IgD-negative memory B cell (primary cell): ENCODE data around the gene AKT3. TPM values are rescaled to one million over a fixed set of nuclear protein-coding genes. Genes with fewer than 3 reads are reported as not detected.

ENCODE experiments used
- H3K27ac Mint-ChIP-seq, 3 donors: one replicate each; pipeline ENCODE4 v1.8.0; 2020 to 2022; ENCODE audit warnings: mild to moderate bottlenecking in 3 of 3, mixed read lengths in 3 of 3, moderate library complexity in 1 of 3
- H3K27me3 Mint-ChIP-seq: one replicate; pipeline ENCODE4 v1.8.0; 2021; ENCODE audit warnings: mixed read lengths
- H3K36me3 Mint-ChIP-seq: one replicate; pipeline ENCODE4 v1.8.0; 2020; ENCODE audit warnings: mild to moderate bottlenecking, mixed read lengths
- H3K4me1 Mint-ChIP-seq, 3 donors: one replicate each; pipeline ENCODE4 v1.8.0; 2020 to 2022; ENCODE audit warnings: mixed read lengths in 3 of 3, mild to moderate bottlenecking in 1 of 3
- H3K4me3 Mint-ChIP-seq, 4 donors: one replicate each; pipeline ENCODE4 v1.8.0; 2020 to 2022; ENCODE audit warnings: mild to moderate bottlenecking in 4 of 4, mixed read lengths in 4 of 4, moderate library complexity in 3 of 4
- H3K9me3 Mint-ChIP-seq, 3 donors: one replicate each; pipeline ENCODE4 v1.8.0; 2020 to 2021; ENCODE audit warnings: mixed read lengths in 3 of 3, mild to moderate bottlenecking in 1 of 3
- polyA plus RNA-seq: library from polyadenylated mRNA; unstranded; fragments of 300-500 nt; fragmentation: Illumina TruSeq; gene quantifications from one replicate; pipeline ENCODE4 v1.2.3, GENCODE V29; 2021

The AKT3 gene
- polyA plus RNA-seq, 1 donor from 2014 or later = 1.0 TPM

DNA sequence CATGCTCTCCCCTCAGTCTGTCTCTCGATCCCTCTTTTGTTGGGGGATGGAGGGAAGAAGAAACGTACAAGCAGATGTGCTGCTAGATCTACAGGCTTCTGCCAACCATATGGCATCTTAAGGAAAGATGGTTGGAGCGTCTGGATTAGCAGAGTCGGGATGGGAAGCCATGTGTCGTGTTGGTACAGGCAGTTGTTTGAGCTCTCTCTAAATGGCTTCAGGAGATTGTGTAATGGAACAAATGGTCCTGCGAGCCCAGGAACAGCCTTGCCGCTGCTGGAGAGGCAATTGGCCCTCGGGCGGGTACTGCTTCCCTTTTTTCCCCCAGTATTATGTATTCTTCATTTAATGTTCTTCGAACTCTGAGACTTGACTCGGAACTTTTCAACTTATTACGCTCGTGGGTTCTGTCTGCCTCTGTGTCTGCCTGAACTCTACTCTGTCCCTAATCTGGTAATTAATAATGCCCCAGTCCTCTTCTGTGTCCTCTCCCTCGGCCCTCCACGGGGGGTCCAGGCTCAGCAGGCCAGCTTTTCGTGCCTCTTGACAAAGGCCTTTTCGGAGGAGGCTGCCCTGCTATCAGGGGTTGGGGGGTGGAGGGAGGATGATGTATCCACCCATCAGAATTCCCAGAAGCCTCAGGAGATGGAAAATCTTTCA is 378.9 kb downstream of the AKT3 start:
- Mint-ChIP-seq H3K27me3 (no peaks in the 10 kb centered on the region), H3K27ac (peak overlapping the region in 1 of 3 donors; percentile 78), H3K9me3 (no peaks in the 10 kb centered on the region), H3K4me1 (peaks cover 9 to 22% (median 11%) of the 10 kb centered on the region in 3 donors), H3K36me3 (peaks cover 12% of the 10 kb centered on the region), H3K4me3 (no peak overlapping the region)

DNA sequence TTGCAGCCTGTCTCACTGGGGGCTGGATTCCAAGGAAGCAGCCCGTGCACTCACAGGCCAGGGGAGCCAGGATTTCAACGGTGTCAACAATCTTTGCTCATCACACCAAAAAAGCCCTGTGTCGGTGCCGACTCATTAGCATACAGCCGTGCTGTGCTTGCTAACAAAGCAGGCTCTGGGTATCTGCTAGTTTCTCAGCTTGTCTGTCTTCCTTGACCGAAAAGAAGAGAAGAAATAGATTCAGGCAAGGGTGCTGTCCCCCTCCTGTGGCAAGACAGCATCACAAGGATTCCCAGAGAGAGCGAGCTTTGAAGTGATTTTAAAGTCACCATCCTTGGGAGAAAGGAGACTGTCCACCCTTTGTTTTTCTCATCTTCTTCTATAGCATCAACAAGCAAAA is 379.5 kb downstream of the AKT3 start:
- Mint-ChIP-seq H3K9me3 (no peaks in the 10 kb centered on the region), H3K27ac (no peak overlapping the region), H3K4me3 (no peak overlapping the region), H3K4me1 (peaks cover 9 to 22% (median 11%) of the 10 kb centered on the region in 3 donors), H3K27me3 (no peaks in the 10 kb centered on the region), H3K36me3 (peaks cover 12% of the 10 kb centered on the region)

GRCh38 chr1:243469497-243469896 is 380.5 kb downstream of the AKT3 start:
- peaks cover 14% of the 10 kb centered on the region for H3K36me3 Mint-ChIP-seq
- H3K9me3 Mint-ChIP-seq = peaks cover 0 to 1% (median 0%) of the 10 kb centered on the region in 3 donors
- H3K4me3 Mint-ChIP-seq = no peak overlapping the region
- no peaks in the 10 kb centered on the region for H3K27me3 Mint-ChIP-seq
- peaks cover 9 to 22% (median 11%) of the 10 kb centered on the region in 3 donors for H3K4me1 Mint-ChIP-seq
- H3K27ac Mint-ChIP-seq = no peak overlapping the region

DNA sequence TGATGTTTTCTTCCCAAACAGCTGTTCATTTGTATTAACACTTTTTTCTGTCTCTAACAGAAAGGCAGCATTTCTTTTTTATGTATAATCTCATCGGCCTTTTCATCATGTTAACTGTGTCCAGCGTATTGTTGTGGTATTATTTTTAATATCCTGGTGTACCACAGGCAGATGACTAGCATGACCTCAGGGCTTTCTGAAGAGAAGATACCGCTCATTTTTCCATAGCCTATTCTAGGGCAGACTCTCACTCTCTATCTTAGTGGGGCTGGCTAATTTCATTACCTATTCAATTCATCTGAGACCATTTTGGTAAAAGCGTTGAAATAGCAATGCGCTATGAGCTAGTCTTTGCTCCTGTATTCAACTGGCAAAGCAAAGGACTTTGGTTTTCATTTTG is 384.3 kb downstream of the AKT3 start:
- Mint-ChIP-seq H3K27me3 (no peaks in the 10 kb centered on the region), H3K36me3 (peaks cover 7% of the 10 kb centered on the region), H3K9me3 (peaks cover 0 to 1% (median 0%) of the 10 kb centered on the region in 3 donors), H3K27ac (no peak overlapping the region), H3K4me3 (no peak overlapping the region), H3K4me1 (peaks cover 0 to 2% (median under 1%) of the 10 kb centered on the region in 3 donors)

- Mint-ChIP-seq H3K9me3 (peaks cover 0 to 1% (median 0%) of the 10 kb centered on the region in 3 donors), H3K36me3 (peaks cover 9% of the 10 kb centered on the region), H3K4me3 (no peak overlapping the region), H3K4me1 (no peaks in the 10 kb centered on the region), H3K27ac (peak overlapping the region in 1 of 3 donors; percentile 50), H3K27me3 (no peaks in the 10 kb centered on the region)
Observed at GRCh38 chr1:243465081-243465480, 385.0 kb downstream of the AKT3 start.

- Mint-ChIP-seq H3K4me1 (peaks cover 7 to 9% (median 8%) of the 10 kb centered on the region in 3 donors), H3K27ac (peak overlapping the region in 1 of 3 donors; percentile 41), H3K4me3 (no peak overlapping the region), H3K36me3 (peaks cover 5% of the 10 kb centered on the region), H3K27me3 (no peaks in the 10 kb centered on the region), H3K9me3 (peaks cover 0 to 1% (median 0%) of the 10 kb centered on the region in 3 donors)
Observed at GRCh38 chr1:243462929-243463697, 386.9 kb downstream of the AKT3 start.

DNA sequence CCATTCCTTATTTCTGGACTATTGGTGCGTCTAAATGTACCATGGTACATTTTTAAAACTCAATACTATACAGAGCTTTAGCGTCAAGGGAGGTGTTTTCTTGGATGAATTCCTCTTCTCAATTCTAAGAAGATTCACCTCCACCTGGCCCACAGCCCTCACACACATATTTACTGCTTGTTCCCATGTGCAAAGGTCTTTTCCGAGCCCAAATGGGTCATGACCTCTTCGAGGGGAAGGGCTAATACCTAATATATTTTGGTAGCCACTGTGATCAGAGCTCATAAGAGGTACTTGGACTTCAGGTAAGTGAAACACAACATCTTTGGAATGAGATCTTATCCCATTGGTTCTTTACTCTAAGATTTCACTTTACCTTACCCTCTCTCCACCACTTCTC is 388.3 kb downstream of the AKT3 start:
- peaks cover 0 to 1% (median 0%) of the 10 kb centered on the region in 3 donors for H3K9me3 Mint-ChIP-seq
- H3K27ac Mint-ChIP-seq = no peak overlapping the region
- peaks cover 7% of the 10 kb centered on the region for H3K36me3 Mint-ChIP-seq
- no peaks in the 10 kb centered on the region for H3K27me3 Mint-ChIP-seq
- H3K4me3 Mint-ChIP-seq = no peak overlapping the region
- peaks cover 7 to 10% (median 8%) of the 10 kb centered on the region in 3 donors for H3K4me1 Mint-ChIP-seq

GRCh38 chr1:243459059-243459458 is 391.0 kb downstream of the AKT3 start:
- Mint-ChIP-seq H3K4me1 (peaks cover 7 to 14% (median 8%) of the 10 kb centered on the region in 3 donors), H3K36me3 (peaks cover 10% of the 10 kb centered on the region), H3K27ac (peak overlapping the region in 1 of 3 donors; percentile 13), H3K9me3 (no peaks in the 10 kb centered on the region), H3K27me3 (no peaks in the 10 kb centered on the region), H3K4me3 (peak overlapping the region in 1 of 4 donors; percentile 43)

- Mint-ChIP-seq H3K4me1 (peaks cover 7 to 14% (median 8%) of the 10 kb centered on the region in 3 donors), H3K27ac (no peak overlapping the region), H3K4me3 (no peak overlapping the region), H3K36me3 (peaks cover 10% of the 10 kb centered on the region), H3K9me3 (no peaks in the 10 kb centered on the region), H3K27me3 (no peaks in the 10 kb centered on the region)
Observed at GRCh38 chr1:243457363-243457982, 392.6 kb downstream of the AKT3 start.

DNA sequence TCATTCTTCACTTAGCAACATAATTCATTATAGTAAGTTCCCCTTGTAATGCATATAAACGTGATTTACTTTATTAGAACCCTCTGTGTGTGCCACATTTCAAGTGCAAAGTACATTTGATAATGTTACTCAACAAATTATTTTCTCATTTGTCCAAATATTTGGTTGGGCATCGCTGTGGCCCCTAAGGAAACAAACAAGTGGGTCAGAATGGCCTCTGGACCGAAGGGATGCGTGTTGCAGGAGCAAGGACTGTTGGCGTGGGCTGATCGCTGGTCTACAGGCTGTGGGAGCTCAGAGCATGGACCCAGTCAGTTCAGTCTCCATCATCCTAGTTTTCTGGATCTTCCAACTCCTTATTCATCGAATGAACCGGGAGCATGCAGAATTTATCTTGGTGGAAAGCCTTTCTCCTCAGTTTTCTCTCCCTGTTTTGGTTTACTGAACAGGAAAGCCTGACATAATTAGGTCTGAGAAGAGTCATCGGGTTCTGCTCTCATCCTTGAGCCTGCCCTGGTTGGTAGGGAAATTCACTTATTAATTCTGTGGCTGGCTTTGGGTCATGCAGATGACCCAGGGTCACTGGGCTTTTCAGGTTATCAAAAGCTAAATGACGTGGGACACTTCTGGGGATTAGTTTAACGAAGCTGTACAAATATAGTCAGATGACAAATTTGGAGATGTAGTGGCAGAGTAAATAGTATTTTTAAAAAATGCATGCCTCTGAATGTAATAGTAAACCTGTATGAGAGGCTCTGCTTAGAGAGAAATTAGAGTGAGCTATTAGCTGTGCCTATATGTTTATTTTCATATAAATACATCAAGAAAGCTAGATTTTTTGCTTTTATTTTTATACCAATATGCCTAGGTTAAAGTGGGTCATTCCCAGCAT is 394.0 kb downstream of the AKT3 start:
- Mint-ChIP-seq H3K27me3 (no peaks in the 10 kb centered on the region), H3K36me3 (peaks cover 12% of the 10 kb centered on the region), H3K4me3 (no peak overlapping the region), H3K4me1 (peaks cover 12 to 24% (median 14%) of the 10 kb centered on the region in 3 donors), H3K9me3 (no peaks in the 10 kb centered on the region), H3K27ac (no peak overlapping the region)

- H3K4me1 Mint-ChIP-seq = peaks cover 12 to 33% (median 14%) of the 10 kb centered on the region in 3 donors
- no peaks in the 10 kb centered on the region for H3K9me3 Mint-ChIP-seq
- no peaks in the 10 kb centered on the region for H3K27me3 Mint-ChIP-seq
- peaks cover 10% of the 10 kb centered on the region for H3K36me3 Mint-ChIP-seq
- H3K27ac Mint-ChIP-seq = no peak overlapping the region
- no peak overlapping the region for H3K4me3 Mint-ChIP-seq
Observed at GRCh38 chr1:243454328-243454997, 395.6 kb downstream of the AKT3 start.

GRCh38 chr1:243452092-243452491 is 398.0 kb downstream of the AKT3 start:
- H3K4me3 Mint-ChIP-seq = peak overlapping the region in 2 of 4 donors; percentile 33 to 69
- peak overlapping the region in 1 of 3 donors; percentile 16 for H3K27ac Mint-ChIP-seq
- H3K4me1 Mint-ChIP-seq = peaks cover 7 to 24% (median 8%) of the 10 kb centered on the region in 3 donors
- peaks cover 13% of the 10 kb centered on the region for H3K36me3 Mint-ChIP-seq
- no peaks in the 10 kb centered on the region for H3K9me3 Mint-ChIP-seq
- H3K27me3 Mint-ChIP-seq = no peaks in the 10 kb centered on the region

GRCh38 chr1:243449373-243449772 is 400.7 kb downstream of the AKT3 start:
- Mint-ChIP-seq H3K4me1 (peaks cover 7 to 19% (median 12%) of the 10 kb centered on the region in 3 donors), H3K36me3 (peaks cover 6% of the 10 kb centered on the region)

GRCh38 chr1:243447844-243448243 is 402.2 kb downstream of the AKT3 start:
- H3K27ac Mint-ChIP-seq = no peak overlapping the region
- H3K9me3 Mint-ChIP-seq = no peaks in the 10 kb centered on the region
- peaks cover 11 to 25% (median 16%) of the 10 kb centered on the region in 3 donors for H3K4me1 Mint-ChIP-seq
- no peaks in the 10 kb centered on the region for H3K27me3 Mint-ChIP-seq
- no peak overlapping the region for H3K4me3 Mint-ChIP-seq
- H3K36me3 Mint-ChIP-seq = peaks cover 11% of the 10 kb centered on the region

More at GRCh38 chr1:243449373-243449772, 400.7 kb downstream of the AKT3 start:
- Mint-ChIP-seq H3K4me3 (no peak overlapping the region), H3K27ac (no peak overlapping the region), H3K9me3 (no peaks in the 10 kb centered on the region), H3K27me3 (no peaks in the 10 kb centered on the region)
